GM19397 (cell line): ENCODE results near the gene GRM6.

Source experiments
- ATAC-seq: cut with Tn5 transposase; IDR thresholded peaks from one replicate; pipeline ENCODE4 v1.9.1; 2021; ENCODE audit warnings: mild to moderate bottlenecking, moderate library complexity; ENCODE audit not compliant: unreplicated experiment

The GRM6 gene

DNA sequence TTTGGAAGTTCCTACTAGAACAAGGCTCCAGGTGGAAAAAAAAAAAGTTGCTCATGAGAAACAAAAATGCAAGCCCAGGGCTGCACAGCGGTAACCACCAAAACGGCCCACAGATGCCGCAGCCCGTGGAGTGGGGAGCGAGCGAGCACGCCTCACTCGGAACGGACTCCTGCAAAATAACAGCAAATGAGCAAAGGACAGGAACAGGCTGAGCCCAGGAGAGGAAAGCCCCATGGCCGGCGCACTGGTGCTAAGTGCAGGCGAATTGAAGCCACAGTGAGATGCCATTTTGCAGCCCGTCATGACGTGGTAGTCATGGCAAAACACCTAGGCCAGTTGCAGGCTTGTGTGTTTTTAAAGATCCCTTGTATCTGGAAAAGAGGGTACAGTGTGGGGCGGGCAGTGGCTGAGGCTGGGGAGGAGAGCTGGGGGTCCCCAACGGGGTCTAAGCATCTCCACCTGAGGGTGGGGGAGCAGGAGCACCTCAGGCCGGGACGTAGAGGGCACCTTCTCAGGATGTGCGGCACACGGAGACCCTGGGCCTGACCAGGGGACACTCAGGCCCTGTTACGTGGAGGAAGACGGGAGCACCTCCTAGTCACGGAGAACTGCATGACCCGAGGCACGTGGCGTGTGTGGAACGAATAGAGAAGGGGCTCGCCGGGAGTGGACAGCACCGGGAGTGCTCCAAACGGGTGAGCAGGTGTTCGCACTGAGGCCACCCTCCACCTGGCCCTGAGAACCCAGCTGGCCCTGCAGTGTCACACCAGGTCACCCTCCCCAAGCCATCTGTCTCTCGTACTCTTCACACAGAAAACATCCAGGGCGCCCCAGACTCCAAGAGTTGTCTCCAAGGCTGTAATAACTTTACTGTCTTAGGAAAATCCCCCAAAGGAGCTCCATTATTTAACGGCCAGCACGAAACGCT lies 10.7 kb downstream of the GRM6 start:
- no peak for ATAC-seq

DNA sequence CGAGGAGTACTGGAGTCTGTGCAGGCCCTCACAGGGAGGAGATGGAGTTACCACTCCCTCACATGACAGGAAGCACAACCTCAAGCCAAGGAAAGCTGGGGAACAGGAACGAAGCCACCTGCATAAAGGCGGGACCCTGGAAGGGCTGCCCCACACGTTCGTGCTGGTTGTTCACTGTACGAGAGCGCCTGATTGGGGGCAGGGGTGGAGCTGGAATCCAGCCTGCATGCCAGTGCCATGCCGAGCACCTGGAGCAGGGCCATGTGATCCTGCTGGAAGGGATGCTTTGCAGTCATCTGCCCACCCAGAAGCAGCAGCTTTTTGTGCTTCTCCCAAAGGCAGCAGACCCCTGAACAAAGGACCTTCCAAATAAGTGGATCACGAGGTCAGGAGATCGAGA lies 11.4 kb downstream of the GRM6 start:
- no peak for ATAC-seq

DNA sequence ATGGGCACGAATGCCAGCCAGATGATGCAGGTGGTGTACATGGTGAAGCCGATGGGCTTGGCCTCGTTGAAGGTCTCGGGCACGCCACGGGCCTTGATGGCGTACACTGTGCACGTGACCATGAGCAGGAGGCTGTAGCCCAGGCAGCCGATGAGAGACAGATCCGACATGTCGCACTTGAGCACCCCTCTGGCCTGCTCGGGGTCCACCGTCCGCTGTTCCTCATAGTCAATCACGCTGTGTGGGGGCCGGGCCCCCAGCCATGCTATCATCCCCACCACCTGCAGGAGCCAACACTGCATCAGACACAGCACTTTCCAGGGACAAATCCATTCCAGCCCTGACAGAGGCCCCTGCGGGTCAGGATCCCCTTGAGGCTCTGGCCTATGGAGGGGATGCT lies 12.2 kb downstream of the GRM6 start:
- ATAC-seq: no peak

DNA sequence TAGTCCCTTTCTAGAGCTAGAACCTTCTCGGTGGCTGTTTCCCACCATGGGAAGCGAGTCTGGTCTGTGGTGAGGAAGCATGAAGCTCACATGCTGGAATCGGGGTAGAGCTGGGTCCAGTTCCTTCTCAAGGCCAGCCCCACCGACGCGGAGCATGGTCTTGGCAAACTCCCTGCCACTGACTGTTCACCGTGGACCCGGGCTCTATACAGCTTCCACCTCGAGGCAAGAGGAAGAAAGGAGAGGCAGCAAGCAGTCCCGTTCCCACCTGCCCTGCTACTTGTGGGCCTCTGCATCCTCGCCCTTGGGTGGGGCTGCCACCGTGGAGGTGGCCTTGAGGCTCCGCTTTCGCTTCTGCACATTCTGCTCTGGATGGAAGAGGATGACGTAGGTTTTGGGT lies 13.7 kb downstream of the GRM6 start:
- no peak for ATAC-seq

DNA sequence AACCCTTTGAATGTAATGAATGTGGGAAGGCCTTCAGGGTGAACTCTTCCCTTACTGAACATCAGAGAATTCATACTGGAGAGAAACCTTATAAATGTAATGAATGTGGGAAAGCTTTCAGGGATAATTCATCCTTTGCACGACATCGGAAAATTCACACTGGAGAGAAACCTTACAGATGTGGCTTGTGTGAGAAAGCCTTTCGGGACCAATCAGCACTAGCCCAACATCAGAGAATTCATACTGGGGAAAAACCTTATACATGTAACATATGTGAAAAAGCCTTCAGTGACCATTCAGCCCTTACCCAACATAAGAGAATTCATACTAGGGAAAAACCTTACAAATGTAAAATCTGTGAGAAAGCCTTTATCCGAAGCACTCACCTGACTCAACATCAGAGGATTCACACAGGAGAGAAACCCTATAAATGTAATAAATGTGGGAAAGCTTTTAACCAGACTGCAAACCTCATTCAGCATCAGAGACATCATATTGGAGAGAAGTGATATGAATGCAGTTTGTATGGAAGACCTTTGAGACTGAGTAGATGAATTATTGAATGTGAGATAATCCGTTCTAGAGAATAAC lies 29.6 kb downstream of the GRM6 start:
- no peak for ATAC-seq

DNA sequence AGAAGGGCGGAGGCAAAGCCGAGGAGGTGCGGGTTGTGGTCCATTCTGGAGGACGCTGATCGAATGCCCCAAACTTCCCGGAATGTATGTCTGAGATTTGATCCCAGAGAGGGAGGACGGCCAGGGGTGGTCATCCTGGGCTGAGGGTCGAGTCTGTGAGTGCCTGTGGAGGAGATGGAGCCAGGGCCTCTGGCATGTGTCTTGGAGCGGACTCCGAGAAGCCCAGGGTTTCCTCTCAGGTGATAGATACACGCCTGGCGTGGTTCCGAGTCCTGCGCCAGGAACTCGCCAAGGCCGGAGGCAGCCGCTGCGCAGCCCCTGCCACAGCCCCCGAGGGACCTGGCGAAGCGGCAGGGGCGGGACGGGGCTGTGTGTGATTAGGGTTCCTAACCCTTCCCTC lies 53.8 kb downstream of the GRM6 start:
- ATAC-seq: no peak

DNA sequence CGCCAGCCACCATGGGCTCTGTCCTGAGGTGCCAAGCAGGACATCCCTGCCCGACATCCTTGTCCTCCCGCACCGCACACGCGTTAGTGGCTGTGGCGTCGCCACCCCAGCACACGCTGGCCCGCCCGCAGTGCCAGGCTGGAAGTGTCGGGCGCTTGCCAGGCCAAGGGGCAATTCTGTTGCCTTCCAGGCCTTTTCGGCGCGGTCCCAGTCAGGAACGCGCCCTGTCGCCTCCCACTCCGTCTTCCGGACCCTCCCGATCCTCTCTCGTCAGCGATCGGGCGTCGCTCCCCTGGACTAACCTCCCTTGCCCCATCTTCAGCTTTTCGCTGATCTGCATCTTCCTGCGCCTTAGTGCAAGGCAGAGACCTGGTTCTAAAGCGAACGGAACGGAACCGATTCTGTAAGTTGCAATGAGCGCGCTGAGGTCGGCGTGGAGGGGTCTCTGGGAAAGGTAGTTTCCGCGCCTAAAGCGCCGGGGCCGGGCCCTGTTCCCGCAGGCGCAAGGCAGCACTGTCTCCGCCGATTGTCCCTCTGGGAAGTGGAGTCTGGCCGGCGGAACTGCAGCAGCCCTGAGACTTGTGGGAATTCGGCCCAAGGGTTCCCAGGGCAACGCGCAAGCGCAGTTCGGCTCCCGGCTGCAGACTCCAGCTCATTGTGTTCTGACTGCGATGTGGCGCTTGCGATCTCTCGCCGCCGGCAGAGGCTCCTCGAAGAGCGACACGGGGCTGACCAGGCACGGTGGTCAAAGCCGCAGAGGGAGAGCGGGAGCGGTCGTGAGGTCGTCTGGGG lies 54.4 kb downstream of the GRM6 start, which contains the start of gene ZNF454:
TSS of gene ZNF454 (plus strand) at position 630 of the 792 bp plus-strand sequence. CDS start 1,594 bp downstream, outside the sequence.
- no peak for ATAC-seq

DNA sequence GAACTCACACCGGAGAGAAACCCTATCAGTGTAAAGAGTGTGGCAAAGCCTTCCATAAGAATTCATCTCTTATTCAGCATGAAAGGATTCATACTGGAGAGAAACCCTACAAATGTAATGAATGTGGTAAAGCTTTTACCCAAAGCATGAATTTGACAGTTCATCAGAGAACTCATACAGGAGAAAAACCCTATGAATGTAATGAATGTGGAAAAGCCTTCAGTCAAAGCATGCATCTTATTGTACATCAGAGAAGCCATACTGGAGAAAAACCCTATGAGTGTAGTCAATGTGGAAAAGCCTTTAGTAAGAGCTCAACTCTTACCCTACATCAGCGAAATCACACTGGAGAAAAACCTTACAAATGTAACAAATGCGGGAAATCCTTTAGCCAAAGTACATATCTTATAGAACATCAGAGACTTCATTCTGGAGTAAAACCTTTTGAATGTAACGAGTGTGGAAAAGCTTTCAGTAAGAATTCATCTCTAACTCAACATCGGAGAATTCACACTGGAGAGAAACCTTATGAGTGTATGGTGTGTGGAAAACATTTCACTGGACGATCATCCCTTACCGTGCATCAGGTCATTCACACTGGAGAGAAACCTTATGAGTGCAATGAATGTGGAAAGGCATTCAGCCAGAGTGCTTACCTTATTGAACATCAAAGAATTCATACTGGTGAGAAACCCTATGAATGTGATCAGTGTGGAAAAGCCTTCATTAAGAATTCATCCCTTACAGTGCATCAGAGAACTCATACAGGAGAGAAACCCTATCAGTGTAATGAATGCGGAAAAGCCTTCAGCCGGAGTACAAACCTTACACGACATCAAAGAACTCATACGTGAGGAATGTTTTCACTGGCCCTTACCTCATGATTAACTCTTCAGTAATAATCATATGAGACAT lies 63.0 kb downstream of the GRM6 start:
- ATAC-seq: no peak
